NB4 (cell line): Measurements from ENCODE around the gene INO80D.
"Not testable (repeated sequence)": the region's sequence is repeated elsewhere in the genome, so short reads cannot be mapped to it uniquely, and the experiment has no call there.

Experiments used
- DNase-seq: peaks from one replicate; pipeline ENCODE4 v3.0.0; 2010; ENCODE audit warnings: low read depth
- H3K4me3 ChIP-seq: one replicate; pipeline ENCODE4 v1.5.1; 2011; ENCODE audit warnings: mild to moderate bottlenecking, low read depth, low read length, moderate library complexity
- CTCF ChIP-seq: IDR thresholded peaks from one replicate; pipeline ENCODE4 v1.5.1; 2012; ENCODE audit warnings: low read depth, low read length
- MAX ChIP-seq: IDR thresholded peaks from 2 replicates; pipeline ENCODE4 v1.6.1; 2011; ENCODE audit warnings: low read depth, low read length
- MYC ChIP-seq: IDR thresholded peaks from 2 replicates; pipeline ENCODE4 v1.6.1; 2011; ENCODE audit warnings: low read depth, low read length
- POLR2A ChIP-seq: IDR thresholded peaks from 2 replicates; pipeline ENCODE4 v1.6.1; 2011; ENCODE audit warnings: mild to moderate bottlenecking; ENCODE audit not compliant: insufficient read length; ENCODE audit errors: extremely low read depth

INO80D gene

GRCh38 chr2:206028101-206028500 is 57.9 kb downstream of the INO80D start:
- no peak for DNase-seq
- no peak for TF ChIP-seq CTCF
- no peak for TF ChIP-seq MYC
- TF ChIP-seq MAX: no peak
- TF ChIP-seq POLR2A: no peak
- H3K4me3 ChIP-seq: no peak overlapping the region

GRCh38 chr2:206023183-206023582 is 62.8 kb downstream of the INO80D start:
- H3K4me3 ChIP-seq: no peak overlapping the region
- peak; percentile 34 for DNase-seq
- TF ChIP-seq MAX (no peak), CTCF (no peak), POLR2A (no peak), MYC (no peak)

GRCh38 chr2:206020171-206020570 is 65.8 kb downstream of the INO80D start:
- no peak overlapping the region for H3K4me3 ChIP-seq
- TF ChIP-seq MYC (no peak), CTCF (no peak), POLR2A (no peak), MAX (no peak)
- no peak for DNase-seq

- DNase-seq, H3K4me3 ChIP-seq: not testable (repeated sequence)
These were observed 70.2 kb downstream of the INO80D start for GRCh38 chr2:206015746-206016145.

GRCh38 chr2:206011795-206012194 is 74.2 kb downstream of the INO80D start:
- TF ChIP-seq CTCF (no peak), POLR2A (no peak), MYC (no peak), MAX (no peak)
- no peak overlapping the region for H3K4me3 ChIP-seq
- DNase-seq: no peak

GRCh38 chr2:206011018-206011614 is 74.9 kb downstream of the INO80D start:
- DNase-seq: no peak
- TF ChIP-seq CTCF (no peak), POLR2A (no peak), MYC (no peak), MAX (no peak)
- no peak overlapping the region for H3K4me3 ChIP-seq
